Measurements from ENCODE around the gene SPTLC3.

DNA sequence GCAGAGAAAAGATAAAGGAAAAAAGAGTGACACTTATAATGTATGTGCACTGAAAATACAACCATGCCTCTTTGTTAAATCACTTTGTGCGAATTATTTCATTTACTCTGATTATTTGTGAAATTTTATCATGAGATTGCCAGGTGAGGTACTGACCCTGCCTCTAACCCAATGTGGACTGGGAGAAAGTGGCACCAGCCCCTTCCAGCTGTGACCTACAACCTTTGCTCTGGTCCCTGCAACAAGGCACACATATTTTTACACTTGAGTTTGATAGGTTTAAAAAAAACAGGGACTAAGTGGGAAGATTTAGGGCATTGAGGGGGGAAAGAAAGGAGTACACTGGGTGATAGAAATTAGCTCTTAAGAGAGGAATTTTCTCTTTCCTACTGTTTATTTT, 132.0 kb downstream of the SPTLC3 start:
- no peak for TF ChIP-seq POLR2AphosphoS5 (IDR thresholded peaks at IDR 0.05; ENCODE audit: low read depth, low read length)
- no peak for TF ChIP-seq POLR2A (IDR thresholded peaks at IDR 0.05; ENCODE audit: low read depth, low read length)
- no peak for TF ChIP-seq SPI1 (IDR thresholded peaks at IDR 0.05; ENCODE audit: low read depth, low read length)
- no peak for TF ChIP-seq POU2F2 (IDR thresholded peaks at IDR 0.05; ENCODE audit: low read depth, low read length)
- TF ChIP-seq TAF1 (IDR thresholded peaks at IDR 0.05; ENCODE audit: low read depth, low read length) = no peak
